HCT116 (cell line): ENCODE measurements around the gene HSH2D.

Source experiments
- CTCF ChIP-seq, 3 experiments: fragments of 200-600 bp in 1 of 3; sonication (generic) in 1 of 3; IDR thresholded peaks in 2 of 3; conservative IDR thresholded peaks in 1 of 3; 2 replicates each; pipeline ENCODE4 v1.5.1; 2012 to 2017; ENCODE audit warnings: low read depth in 2 of 3, low read length in 2 of 3, antibody characterized with exemption in 1 of 3, borderline replicate concordance in 1 of 3, control low read depth in 1 of 3, mild to moderate bottlenecking in 1 of 3, mixed read lengths in 1 of 3, mixed run types in 1 of 3, moderate library complexity in 1 of 3; ENCODE audit not compliant: insufficient read depth in 1 of 3
- POLR2AphosphoS5 ChIP-seq: IDR thresholded peaks from 2 replicates; pipeline ENCODE4 v1.6.1; 2011; ENCODE audit warnings: mild to moderate bottlenecking, low read depth, low read length, moderate library complexity

- TF ChIP-seq POLR2AphosphoS5 (no peak), CTCF (IDR thresholded peaks at IDR 0.05 in 2 of 3, conservative IDR thresholded peaks at IDR 0.05 in 1 of 3; ENCODE audit: borderline replicate concordance in 1 of 3, insufficient read depth in 1 of 3, low read depth in 2 of 3, low read length in 2 of 3) (no peak)
Observed at GRCh38 chr19:16106121-16106520, 37.4 kb upstream of the HSH2D start.
